H54 (cell line): ENCODE measurements around the gene MGMT.

ENCODE experiments used
- DNase-seq: peaks from one replicate; pipeline ENCODE4 v3.0.0; 2011; ENCODE audit warnings: low spot score, mixed read lengths; ENCODE audit not compliant: insufficient read length
- FAIRE-seq: peaks from 3 replicates; lab custom pipeline; 2011; peaks lifted over from hg19 to GRCh38; lab: Jason Lieb, UNC
- POLR2A ChIP-seq: IDR thresholded peaks from 2 replicates; pipeline ENCODE4 v1.6.1; 2011; ENCODE audit warnings: low read depth, mild to moderate bottlenecking, low read length

MGMT gene

GRCh38 chr10:129494740-129495139, 27.7 kb downstream of the MGMT start:
- no peak for TF ChIP-seq POLR2A
- DNase-seq (no peak), FAIRE-seq (no peak)

DNA sequence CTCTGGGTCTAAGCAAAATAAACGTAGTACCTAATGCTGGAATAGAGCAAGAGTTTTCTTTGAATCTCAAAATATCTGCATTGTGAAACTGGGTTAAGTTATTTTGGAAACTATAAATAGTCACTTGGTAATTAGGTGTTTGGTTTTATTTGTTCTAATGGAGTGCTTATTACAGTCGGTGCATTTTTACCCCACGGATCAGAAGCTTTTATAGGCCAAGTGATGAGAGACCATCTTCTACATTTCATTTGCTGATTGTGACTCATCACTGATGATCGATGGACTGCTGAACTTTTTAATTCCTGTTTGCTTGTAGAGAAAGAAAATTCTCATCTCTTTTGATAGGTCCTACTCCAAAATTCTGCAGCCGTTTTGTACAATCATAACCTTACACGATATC, 28.2 kb downstream of the MGMT start:
- DNase-seq: no peak
- no peak for FAIRE-seq
- no peak for TF ChIP-seq POLR2A

- DNase-seq: no peak
- FAIRE-seq: no peak
- no peak for TF ChIP-seq POLR2A
Observed at GRCh38 chr10:129495698-129496097, 28.7 kb downstream of the MGMT start.

DNA sequence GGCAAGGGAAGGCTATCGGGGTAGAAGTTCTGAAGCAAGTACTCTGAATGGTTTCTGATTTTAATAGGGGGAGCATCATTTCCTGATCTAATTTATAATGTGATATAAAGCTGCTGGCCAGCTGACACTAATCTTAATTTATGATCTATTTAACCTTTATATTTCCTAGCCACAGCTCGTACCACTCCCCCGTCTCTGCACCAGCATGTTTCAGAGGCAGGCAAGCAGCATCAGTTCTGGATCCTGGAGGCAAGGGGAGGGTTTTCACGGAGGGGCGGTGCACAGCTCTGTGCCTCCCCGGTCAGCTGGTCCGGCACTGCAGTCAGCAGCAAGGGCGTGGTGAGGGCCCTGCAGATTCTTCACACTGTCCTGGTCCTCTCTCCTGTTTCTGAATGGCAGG, 30.0 kb downstream of the MGMT start:
- no peak for FAIRE-seq
- no peak for DNase-seq
- no peak for TF ChIP-seq POLR2A

DNA sequence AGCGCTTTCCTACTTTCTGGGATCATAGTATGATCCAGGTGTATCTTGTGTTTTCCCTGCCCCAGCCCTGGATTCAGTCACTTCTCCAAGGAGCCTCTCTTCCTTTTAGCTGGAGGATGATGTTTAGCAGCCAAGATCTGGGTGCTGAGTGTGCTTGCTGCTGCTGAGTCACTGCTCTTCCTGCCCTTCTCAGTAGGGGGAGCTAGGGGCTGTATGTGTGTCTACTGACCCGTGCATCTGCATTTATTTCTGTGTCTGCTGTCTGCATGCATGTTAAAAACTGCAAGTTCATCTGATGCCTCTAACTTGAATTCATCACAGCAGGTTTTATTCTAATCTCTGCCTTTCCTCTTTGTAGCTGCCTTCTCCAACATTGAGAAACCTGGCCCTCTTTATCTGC, 31.6 kb downstream of the MGMT start:
- DNase-seq (no peak), FAIRE-seq (no peak)
- no peak for TF ChIP-seq POLR2A

GRCh38 chr10:129500617-129501339, 33.7 kb downstream of the MGMT start:
- DNase-seq: no peak
- FAIRE-seq: no peak
- TF ChIP-seq POLR2A: no peak

- FAIRE-seq (no peak), DNase-seq (no peak)
Observed at GRCh38 chr10:129501652-129502436, 34.8 kb downstream of the MGMT start.

DNA sequence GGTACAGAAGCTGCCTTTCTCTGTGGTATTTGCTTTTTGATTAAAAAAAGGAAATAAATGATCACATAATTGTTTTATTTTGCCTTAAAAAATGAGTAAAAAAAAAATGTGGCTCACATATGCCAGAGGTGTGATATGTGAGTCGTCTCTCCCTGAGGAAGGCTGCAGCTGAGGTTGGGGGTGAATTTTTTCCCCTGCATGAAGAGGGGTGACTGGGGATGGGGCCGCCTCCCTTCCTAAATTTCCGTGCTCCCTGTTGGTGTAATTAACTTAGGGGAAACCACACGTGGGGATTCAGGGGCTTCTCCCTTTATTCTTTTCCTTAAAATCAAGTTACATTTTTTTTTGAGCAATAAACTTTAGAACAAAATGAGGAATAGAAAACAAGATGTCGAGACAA, 35.4 kb downstream of the MGMT start:
- TF ChIP-seq POLR2A: no peak
- FAIRE-seq (no peak), DNase-seq (no peak)

More at GRCh38 chr10:129501652-129502436, 34.8 kb downstream of the MGMT start:
- TF ChIP-seq POLR2A: no peak

- DNase-seq (no peak), FAIRE-seq (no peak)
- TF ChIP-seq POLR2A: no peak
Observed at GRCh38 chr10:129505500-129506075, 38.5 kb downstream of the MGMT start.

DNA sequence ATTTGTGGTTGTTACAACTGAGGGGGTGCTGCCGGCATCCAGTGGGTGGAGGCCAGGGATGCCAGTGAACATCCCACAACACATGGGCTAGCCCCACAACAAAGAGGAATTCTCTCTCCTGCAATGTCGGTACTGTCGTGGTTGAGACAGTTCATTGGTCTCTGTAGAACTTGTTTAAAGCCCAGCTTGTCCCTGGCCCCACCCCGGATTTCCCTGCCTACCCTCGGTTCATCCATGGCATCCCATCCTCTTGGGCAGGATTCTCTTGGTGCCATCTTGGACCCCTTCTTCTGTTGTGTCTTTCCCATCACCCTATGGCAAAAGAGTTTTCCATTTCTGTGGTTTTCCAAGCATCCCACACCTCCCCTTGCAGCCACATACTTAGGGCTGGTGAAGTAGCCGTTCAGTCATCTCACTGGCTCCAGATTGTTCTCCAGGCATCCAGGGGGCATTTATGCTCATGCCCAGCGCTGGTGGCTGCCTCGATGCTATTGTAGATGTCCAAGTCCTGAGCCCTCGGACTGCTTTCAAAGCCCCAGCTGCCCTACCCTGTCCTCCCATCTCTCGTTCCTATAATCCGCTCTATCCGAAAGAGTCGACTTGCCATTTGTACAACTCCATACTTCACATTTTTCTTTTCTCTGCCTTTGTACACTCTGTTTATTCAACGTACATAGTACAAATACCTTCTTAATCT, 39.2 kb downstream of the MGMT start:
- DNase-seq (no peak), FAIRE-seq (no peak)
- TF ChIP-seq POLR2A: no peak

DNA sequence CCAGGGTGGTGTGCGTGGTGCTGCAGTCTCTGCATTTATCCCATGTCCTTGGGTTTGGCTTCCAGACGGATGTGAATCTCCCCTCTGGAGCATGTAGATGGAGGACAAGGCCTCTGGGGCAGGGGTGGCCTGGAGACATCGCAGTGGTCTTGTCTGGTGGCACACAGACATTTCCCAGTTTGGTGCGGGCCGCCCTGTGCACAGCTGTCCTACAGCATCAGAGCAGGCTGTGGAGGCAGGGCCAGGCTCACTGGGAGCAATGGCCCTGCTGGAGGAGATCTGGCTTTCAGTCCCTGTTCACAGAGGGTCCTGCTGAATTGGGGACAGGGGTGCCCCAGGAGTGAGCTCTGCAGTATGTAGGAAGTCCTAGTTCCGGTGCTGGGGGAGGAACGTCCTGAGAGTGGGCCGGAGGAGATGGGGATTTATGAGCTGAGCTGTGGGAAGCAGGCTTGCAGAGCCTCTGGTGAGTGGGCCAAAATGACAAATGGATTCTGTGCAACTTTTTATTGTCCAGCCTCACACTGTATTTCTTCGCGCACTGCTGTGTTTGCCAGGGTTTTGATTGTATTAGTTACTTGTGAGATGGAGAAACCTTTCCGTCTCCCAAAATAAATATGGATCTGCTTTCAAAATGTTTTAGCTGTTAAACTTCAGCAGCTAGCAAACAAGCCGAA, 40.3 kb downstream of the MGMT start:
- FAIRE-seq: no peak
- no peak for TF ChIP-seq POLR2A

GRCh38 chr10:129509155-129509554, 42.1 kb downstream of the MGMT start:
- no peak for TF ChIP-seq POLR2A
- FAIRE-seq (no peak), DNase-seq (no peak)

More for the DNA sequence above, 40.3 kb downstream of the MGMT start:
- no peak for DNase-seq

DNA sequence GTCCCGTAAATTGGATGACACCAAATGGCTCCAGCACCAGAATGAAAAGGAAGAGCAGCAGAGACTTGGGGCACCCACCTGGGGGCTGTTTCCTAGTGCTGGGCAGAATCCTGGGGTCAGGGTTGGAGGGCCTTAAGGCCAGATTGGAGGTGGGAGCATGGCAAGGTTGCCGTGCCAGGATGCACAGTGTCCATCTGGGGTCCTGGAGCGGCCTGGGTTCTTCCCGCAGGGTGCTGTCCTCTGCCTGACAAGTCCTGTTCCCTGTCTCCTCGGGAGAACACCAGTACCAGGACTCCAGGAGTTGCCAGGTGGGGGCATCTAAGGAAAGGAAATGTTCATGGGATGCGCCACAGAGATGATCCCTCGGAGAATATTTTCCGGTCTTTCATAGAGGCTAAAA, 42.8 kb downstream of the MGMT start:
- no peak for FAIRE-seq
- no peak for DNase-seq
- no peak for TF ChIP-seq POLR2A
